B cell (primary cell): ENCODE data around the gene H6PD. TPM values are rescaled to one million over a fixed set of nuclear protein-coding genes. Genes with fewer than 3 reads are reported as not detected.

Experiments
- ATAC-seq: fragments of 200-7000 bp; cut with Tn5 transposase; one replicate; pipeline ENCODE4 v1.10.0; 2021; ENCODE audit warnings: low read depth, mild to moderate bottlenecking, moderate number of reproducible peaks, moderate library complexity
- CTCF ChIA-PET: fragments of 350-600 bp; sonication (Branson Sonifier 250); formaldehyde crosslinking; loops from one replicate; lab custom pipeline; 2021; ENCODE audit warnings: antibody characterized with exemption, inconsistent platforms; lab: Charles Lee
- POLR2A ChIA-PET: fragments of 350-600 bp; sonication (Branson Sonifier 250); formaldehyde crosslinking; loops from one replicate; lab custom pipeline; 2021; ENCODE audit warnings: antibody characterized with exemption; lab: Charles Lee
- DNase-seq: peaks from one replicate; pipeline ENCODE4 v3.0.0; 2013
- H2AFZ ChIP-seq: 2 replicates; pipeline ENCODE4 v1.6.1; 2012; ENCODE audit warnings: mild to moderate bottlenecking, low read depth, low read length; ENCODE audit not compliant: insufficient read depth, poor library complexity, severe bottlenecking
- H3K27ac ChIP-seq, 2 donors: 1 replicate in 1 of 2; 2 replicates in 1 of 2; pipeline ENCODE4 v1.5.1; 2012 to 2013; ENCODE audit warnings: low read length in 2 of 2, mild to moderate bottlenecking in 2 of 2, moderate library complexity in 1 of 2
- H3K27me3 ChIP-seq, 4 experiments: fragments of 200-600 bp in 1 of 4; sonication (generic) in 1 of 4; replicated peaks in 1 of 4; 1 replicate in 2 of 4; 2 replicates in 2 of 4; pipeline versions ENCODE4 v1.6.1 to v1.7.0; 2013 to 2016; ENCODE audit warnings: low read length in 3 of 4, mild to moderate bottlenecking in 2 of 4, mixed read lengths in 1 of 4, moderate library complexity in 1 of 4; ENCODE audit not compliant: insufficient read depth in 4 of 4, control insufficient read depth in 3 of 4; ENCODE audit errors: control extremely low read depth in 1 of 4
- H3K36me3 ChIP-seq, 2 experiments: replicated peaks in 1 of 2; 1 replicate in 1 of 2; 2 replicates in 1 of 2; pipeline versions ENCODE4 v1.6.1 to v1.7.1; 2013; ENCODE audit warnings: low read length in 1 of 2; ENCODE audit not compliant: insufficient read depth in 2 of 2, control insufficient read depth in 1 of 2; ENCODE audit errors: control extremely low read depth in 1 of 2, extremely low read depth in 1 of 2
- H3K4me1 ChIP-seq, 2 donors: fragments of 200-600 bp in 1 of 2; sonication (generic) in 1 of 2; 1 replicate in 1 of 2; 2 replicates in 1 of 2; pipeline versions ENCODE4 v1.5.1 to v1.6.1; 2013 to 2017; ENCODE audit warnings: low read length in 2 of 2; ENCODE audit not compliant: control insufficient read depth in 2 of 2, insufficient read depth in 2 of 2
- H3K4me2 ChIP-seq: replicated peaks from 2 replicates; pipeline ENCODE3; 2012; ENCODE audit warnings: mild to moderate bottlenecking, low read depth, low read length; ENCODE audit not compliant: poor library complexity, severe bottlenecking
- H3K4me3 ChIP-seq, 5 experiments: fragments of 200-600 bp in 1 of 5; sonication (generic) in 1 of 5; 1 replicate in 3 of 5; 2 replicates in 2 of 5; pipeline versions ENCODE4 v1.5.1 to v1.7.0; 2011 to 2016; ENCODE audit warnings: low read length in 4 of 5, mild to moderate bottlenecking in 4 of 5, low read depth in 2 of 5, control low read depth in 1 of 5, moderate library complexity in 1 of 5; ENCODE audit not compliant: insufficient read depth in 1 of 5; ENCODE audit errors: control extremely low read depth in 1 of 5, extremely low read depth in 1 of 5
- H3K79me2 ChIP-seq: fragments of 200-600 bp; sonication (generic); one replicate; pipeline ENCODE4 v1.6.0; 2016; ENCODE audit warnings: low read length; ENCODE audit not compliant: control insufficient read depth, insufficient read depth
- H3K9ac ChIP-seq: fragments of 200-600 bp; sonication (generic); 2 replicates; pipeline ENCODE4 v1.6.1; 2017; ENCODE audit warnings: mild to moderate bottlenecking, low read length, moderate library complexity
- H3K9me3 ChIP-seq, 3 donors: one replicate each; pipeline versions ENCODE4 v1.6.1 to v1.7.1; 2013; ENCODE audit warnings: low read length in 2 of 3; ENCODE audit not compliant: control insufficient read depth in 2 of 3, insufficient read depth in 1 of 3; ENCODE audit errors: control extremely low read depth in 1 of 3
- H4K20me1 ChIP-seq: 2 replicates; pipeline ENCODE4 v1.6.0; 2012; ENCODE audit warnings: mild to moderate bottlenecking, low read length; ENCODE audit not compliant: insufficient read depth, control insufficient read depth, poor library complexity, severe bottlenecking
- H3K27ac Mint-ChIP-seq: one replicate; pipeline ENCODE4 v1.8.0; 2021; ENCODE audit warnings: mixed read lengths
- H3K27me3 Mint-ChIP-seq: one replicate; pipeline ENCODE4 v1.8.0; 2021; ENCODE audit warnings: mixed read lengths
- H3K4me1 Mint-ChIP-seq: one replicate; pipeline ENCODE4 v1.8.0; 2021; ENCODE audit warnings: mixed read lengths
- H3K4me3 Mint-ChIP-seq: one replicate; pipeline ENCODE4 v1.8.0; 2021; ENCODE audit warnings: mixed read lengths
- H3K9me3 Mint-ChIP-seq: one replicate; pipeline ENCODE4 v1.8.0; 2022; ENCODE audit warnings: mixed read lengths; ENCODE audit not compliant: insufficient read depth
- CTCF ChIP-seq: fragments of 200-600 bp; IDR thresholded peaks from one replicate; pipeline ENCODE4 v1.8.0; 2022; ENCODE audit warnings: antibody characterized with exemption, mild to moderate bottlenecking
- EZH2 ChIP-seq: IDR thresholded peaks from 2 replicates; pipeline ENCODE4 v1.6.1; 2012; ENCODE audit warnings: borderline replicate concordance, low read depth, mild to moderate bottlenecking, moderate library complexity, low read length; ENCODE audit not compliant: insufficient read depth, poor library complexity, severe bottlenecking
- WGBS: methylation state at CpG from one replicate; pipeline ENCODE4 v1.1.5; 2013; ENCODE audit warnings: missing lambda C conversion rate; ENCODE audit not compliant: insufficient coverage; 5-methylcytosine and 5-hydroxymethylcytosine counted together
- intact Hi-C: fragments of 100-400 bp; cut with micrococcal nuclease; formaldehyde crosslinking; loops from one replicate; pipeline ENCODE4 v1.10.0; 2022
- polyA plus RNA-seq: library from polyadenylated mRNA; depleted of rRNA; stranded (reverse); fragments of >200 nt; gene quantifications from 2 replicates; pipeline ENCODE4 v1.2.3, GENCODE V29; 2012
- total RNA-seq, 2 donors: library from RNA; stranded (reverse); fragments of 120-200 nt in 1 of 2; gene quantifications; 1 replicate in 1 of 2; 2 replicates in 1 of 2; pipeline versions ENCODE4 v1.2.3 to v1.2.4, GENCODE V29; 2013 to 2022

The H6PD gene
- total and polyA plus RNA-seq, 2 donors (not counting 1 experiment from before 2014, with no cell fraction given), result 11.3 to 30.2 TPM

- ChIA-PET CTCF (no interaction called here), POLR2A (no interaction called here)
- no peak overlapping the region for H3K9ac ChIP-seq
- H3K9me3 Mint-ChIP-seq, result no peaks in the 10 kb centered on the region
- no peak overlapping the region for H2AFZ ChIP-seq
- H3K27me3 ChIP-seq, result no peaks in the 10 kb centered on the region
- ATAC-seq (no peak), DNase-seq (no peak)
- H3K4me1 Mint-ChIP-seq, result peaks cover 41% of the 10 kb centered on the region
- no peaks in the 10 kb centered on the region for H4K20me1 ChIP-seq
- H3K79me2 ChIP-seq, result peaks cover 85% of the 10 kb centered on the region
- H3K4me3 ChIP-seq, result no peak overlapping the region
- peak overlapping the region; percentile 26 for H3K4me2 ChIP-seq
- H3K4me3 Mint-ChIP-seq, result peak overlapping the region; percentile 26
- no peak for TF ChIP-seq CTCF
- TF ChIP-seq EZH2, result no peak
- H3K27me3 Mint-ChIP-seq, result no peaks in the 10 kb centered on the region
- H3K4me1 ChIP-seq, result peaks cover 0 to 26% of the 10 kb centered on the region in 2 donors
- WGBS, result 91% methylated on average over 18 of the region's 20 CpGs
- H3K27ac ChIP-seq, result no peak overlapping the region
- no peaks in the 10 kb centered on the region for H3K9me3 ChIP-seq
- no peaks in the 10 kb centered on the region for H3K36me3 ChIP-seq
- no peak overlapping the region for H3K27ac Mint-ChIP-seq
- intact Hi-C loops, result no loop called here
Observed at GRCh38 chr1:9319208-9319788, 84.7 kb downstream of the H6PD start.

- DNase-seq (no peak), ATAC-seq (no peak)
- Histone ChIP-seq H3K27ac (no peak overlapping the region), H3K4me3 (no peak overlapping the region), H3K36me3 (no peaks in the 10 kb centered on the region), H4K20me1 (no peaks in the 10 kb centered on the region), H3K4me2 (peak overlapping the region; percentile 26), H3K79me2 (peaks cover 84% of the 10 kb centered on the region), H3K9ac (no peak overlapping the region), H3K9me3 (no peaks in the 10 kb centered on the region), H3K4me1 (peaks cover 0 to 26% of the 10 kb centered on the region in 2 donors), H2AFZ (no peak overlapping the region), H3K27me3 (no peaks in the 10 kb centered on the region)
- Mint-ChIP-seq H3K9me3 (no peaks in the 10 kb centered on the region), H3K27ac (no peak overlapping the region), H3K4me1 (peaks cover 41% of the 10 kb centered on the region), H3K4me3 (peak overlapping the region; percentile 49), H3K27me3 (no peaks in the 10 kb centered on the region)
- TF ChIP-seq CTCF (no peak), EZH2 (no peak)
- WGBS, result 84% methylated on average over 17 of the region's 21 CpGs
- ChIA-PET POLR2A (no interaction called here), CTCF (interaction anchor here (1.4 kb wide), 1 partner anchor 135 kb away, joined by 3 read pairs; no protein-coding TSS in a partner anchor)
- intact Hi-C loops, result no loop called here
Observed at GRCh38 chr1:9319789-9320519, 85.4 kb downstream of the H6PD start.
